ENCODE results near the gene RPTOR.

DNA sequence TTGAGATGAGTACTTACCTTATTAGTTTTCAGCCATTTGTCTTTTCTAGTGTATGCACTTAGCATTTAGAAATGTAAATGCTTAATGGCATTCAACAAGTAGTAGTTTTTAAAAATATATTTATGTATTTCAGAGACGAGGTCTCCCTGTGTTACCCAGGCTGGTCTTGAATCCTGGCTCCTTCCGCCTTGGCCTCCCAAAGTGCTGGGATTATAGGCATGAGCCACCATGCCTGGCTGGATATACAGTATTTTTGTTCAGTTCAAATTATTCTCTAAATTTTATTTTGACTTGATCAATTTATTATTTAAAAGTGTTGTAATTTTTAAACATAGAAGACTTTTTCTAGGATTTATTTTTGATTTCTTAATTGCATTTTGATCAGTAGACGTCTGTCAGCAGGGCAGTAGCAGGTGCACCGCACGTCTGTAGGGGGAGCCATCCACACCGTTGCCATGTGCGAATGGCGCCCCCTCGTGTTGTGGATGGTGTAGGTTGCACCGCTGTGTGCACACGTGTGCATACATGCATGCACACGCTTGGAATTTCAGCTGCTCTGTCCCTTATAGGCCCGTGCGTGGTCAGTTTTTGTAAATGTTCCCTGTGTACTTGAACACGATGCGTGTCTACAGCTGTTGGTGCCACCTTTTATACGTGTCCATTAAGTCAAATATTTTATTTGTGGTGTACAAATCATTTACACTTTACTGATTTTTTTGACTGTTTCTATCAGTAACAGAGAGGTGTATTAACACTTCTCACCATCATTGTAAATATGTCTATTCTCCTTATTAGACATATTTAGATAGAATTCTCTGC, 30.6 kb downstream of the RPTOR start:
- TF ChIP-seq EZH2 (IDR thresholded peaks at IDR 0.05) (no peak), POLR2AphosphoS5 (IDR thresholded peaks at IDR 0.05; ENCODE audit: borderline replicate concordance, low read depth, low read length) (no peak), FOXP2 (optimal IDR thresholded peaks at IDR 0.05; ENCODE audit: control extremely low read depth, extremely low read length, insufficient read depth) (no peak)
